ENCODE data around the gene HLA-DRA. TPM values are rescaled to one million over a fixed set of nuclear protein-coding genes. Genes with fewer than 3 reads are reported as not detected.
A peak's percentile ranks its signal among the peaks of the same experiment; 100 is the strongest.

Gene HLA-DRA
- polyA plus RNA-seq, 2 donors = 25.7 to 132 TPM

GRCh38 chr6:32406857-32407256 is 32.8 kb upstream of the HLA-DRA start, which contains the start of gene BTNL2:
Gene BTNL2 (minus strand): TSS chr6:32407181. CDS start chr6:32407123, 58 bp downstream.
- Histone ChIP-seq H3K27ac (ENCODE audit: low read depth in 2 of 2, low read length in 1 of 2) (no peak within 1 kb of the TSS), H3K9me3 (ENCODE audit: control insufficient read depth in 2 of 2, insufficient read depth in 1 of 2, low read depth in 1 of 2, low read length in 1 of 2) (no peaks in the 10 kb centered on the region), H3K4me1 (ENCODE audit: control insufficient read depth in 2 of 2, insufficient read depth in 2 of 2, low read length in 1 of 2) (no peaks in the 10 kb centered on the region), H3K36me3 (ENCODE audit: control insufficient read depth in 2 of 2, insufficient read depth in 2 of 2, low read length in 1 of 2) (no peaks in the 10 kb centered on the region), H3K27me3 (ENCODE audit: control insufficient read depth in 1 of 2, insufficient read depth in 2 of 2, low read length in 2 of 2) (peaks cover 0 to 3% of the 10 kb centered on the region in 2 donors), H3K4me3 (ENCODE audit: low read depth in 1 of 2, low read length in 2 of 2) (no peak within 1 kb of the TSS)
- 49 to 71% methylated on average over 4 of the region's 4 CpGs for WGBS, 2 donors

DNA sequence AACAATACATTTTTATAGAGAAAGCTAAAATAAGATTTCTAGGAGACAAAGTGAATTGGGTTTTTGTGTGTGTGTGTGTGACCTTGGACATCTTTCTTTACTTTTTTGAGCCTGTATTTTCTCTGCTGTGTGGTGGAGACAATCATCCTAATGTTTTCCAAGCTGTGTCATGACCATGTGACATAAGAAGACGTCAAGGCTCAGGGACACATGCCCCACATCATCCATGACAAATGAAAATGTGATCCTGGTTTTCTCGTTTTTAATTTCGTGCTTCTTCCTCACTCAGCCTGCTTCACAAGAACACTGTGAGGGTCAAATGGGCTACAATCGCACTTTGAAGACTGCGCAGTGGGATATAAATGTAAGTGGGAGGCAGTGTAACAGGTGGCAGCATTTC is 28.8 kb upstream of the HLA-DRA start:
- no peak overlapping the region for H3K4me3 ChIP-seq (ENCODE audit: low read depth in 1 of 2, low read length in 2 of 2)
- peaks cover 0 to 2% of the 10 kb centered on the region in 2 donors for H3K27me3 ChIP-seq (ENCODE audit: control insufficient read depth in 1 of 2, insufficient read depth in 2 of 2, low read length in 2 of 2)
- H3K36me3 ChIP-seq (ENCODE audit: control insufficient read depth in 2 of 2, insufficient read depth in 2 of 2, low read length in 1 of 2) = no peaks in the 10 kb centered on the region
- H3K9me3 ChIP-seq (ENCODE audit: control insufficient read depth in 2 of 2, insufficient read depth in 1 of 2, low read depth in 1 of 2, low read length in 1 of 2) = no peaks in the 10 kb centered on the region
- no peak overlapping the region for H3K27ac ChIP-seq (ENCODE audit: low read depth in 2 of 2, low read length in 1 of 2)
- no peaks in the 10 kb centered on the region for H3K4me1 ChIP-seq (ENCODE audit: control insufficient read depth in 2 of 2, insufficient read depth in 2 of 2, low read length in 1 of 2)
- 41 to 57% methylated on average over 5 of the region's 5 CpGs for WGBS, 2 donors

- H3K36me3 ChIP-seq (ENCODE audit: control insufficient read depth in 2 of 2, insufficient read depth in 2 of 2, low read length in 1 of 2) = no peaks in the 10 kb centered on the region
- H3K27ac ChIP-seq (ENCODE audit: low read depth in 2 of 2, low read length in 1 of 2) = no peak overlapping the region
- H3K4me1 ChIP-seq (ENCODE audit: control insufficient read depth in 2 of 2, insufficient read depth in 2 of 2, low read length in 1 of 2) = no peaks in the 10 kb centered on the region
- WGBS, 2 donors = 70 to 77% methylated on average over 9 of the region's 9 CpGs
- no peak overlapping the region for H3K4me3 ChIP-seq (ENCODE audit: low read depth in 1 of 2, low read length in 2 of 2)
- peaks cover 0 to 2% of the 10 kb centered on the region in 2 donors for H3K27me3 ChIP-seq (ENCODE audit: control insufficient read depth in 1 of 2, insufficient read depth in 2 of 2, low read length in 2 of 2)
- H3K9me3 ChIP-seq (ENCODE audit: control insufficient read depth in 2 of 2, insufficient read depth in 1 of 2, low read depth in 1 of 2, low read length in 1 of 2) = no peaks in the 10 kb centered on the region
These were observed 27.9 kb upstream of the HLA-DRA start for GRCh38 chr6:32411566-32412327.

DNA sequence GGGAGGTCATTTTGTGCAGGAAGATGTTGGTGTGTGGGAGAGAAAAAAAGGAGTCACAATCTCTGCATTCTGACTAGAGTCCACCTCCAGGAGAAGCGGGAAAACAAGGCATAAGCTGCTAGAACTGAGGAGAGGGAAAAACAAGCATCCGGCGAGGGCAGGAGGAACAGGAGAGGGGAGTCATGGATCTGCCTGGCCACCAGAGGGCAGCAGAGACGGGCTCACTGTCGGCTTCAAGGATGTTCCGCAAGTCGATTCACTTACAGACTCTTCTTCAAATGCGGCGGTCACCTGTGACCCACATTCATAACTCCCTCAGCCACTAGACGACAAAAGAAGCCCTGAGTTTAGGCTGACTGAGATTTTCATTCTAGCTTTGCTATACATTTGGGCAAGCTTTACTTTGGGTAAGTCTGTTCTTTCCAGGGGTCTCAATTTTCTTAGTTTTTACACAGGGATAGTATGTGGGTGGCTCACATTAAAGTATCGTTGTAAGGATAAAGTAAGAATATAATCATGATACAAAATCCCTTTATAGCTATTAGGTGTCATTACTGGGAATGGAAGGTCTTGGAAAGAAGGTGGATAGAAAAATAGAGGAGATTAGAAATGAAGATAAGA is 26.1 kb upstream of the HLA-DRA start:
- WGBS, 2 donors = 7 to 8% methylated on average over 11 of the region's 11 CpGs
- peaks cover 2% of the 10 kb centered on the region in 2 donors for H3K27me3 ChIP-seq (ENCODE audit: control insufficient read depth in 1 of 2, insufficient read depth in 2 of 2, low read length in 2 of 2)
- no peak overlapping the region for H3K4me3 ChIP-seq (ENCODE audit: low read depth in 1 of 2, low read length in 2 of 2)

GRCh38 chr6:32415521-32416019 is 24.1 kb upstream of the HLA-DRA start:
- Histone ChIP-seq H3K36me3 (ENCODE audit: control insufficient read depth in 2 of 2, insufficient read depth in 2 of 2, low read length in 1 of 2) (no peaks in the 10 kb centered on the region), H3K4me1 (ENCODE audit: control insufficient read depth in 2 of 2, insufficient read depth in 2 of 2, low read length in 1 of 2) (no peaks in the 10 kb centered on the region), H3K27ac (ENCODE audit: low read depth in 2 of 2, low read length in 1 of 2) (no peak overlapping the region), H3K9me3 (ENCODE audit: control insufficient read depth in 2 of 2, insufficient read depth in 1 of 2, low read depth in 1 of 2, low read length in 1 of 2) (no peaks in the 10 kb centered on the region), H3K27me3 (ENCODE audit: control insufficient read depth in 1 of 2, insufficient read depth in 2 of 2, low read length in 2 of 2) (peaks cover 2% of the 10 kb centered on the region in 2 donors), H3K4me3 (ENCODE audit: low read depth in 1 of 2, low read length in 2 of 2) (peak overlapping the region in 1 of 2 donors; percentile 7)
- WGBS, 2 donors = 10 to 12% methylated on average over 13 of the region's 13 CpGs

More for the DNA sequence above, 26.1 kb upstream of the HLA-DRA start:
- H3K4me1 ChIP-seq (ENCODE audit: control insufficient read depth in 2 of 2, insufficient read depth in 2 of 2, low read length in 1 of 2) = no peaks in the 10 kb centered on the region
- no peak overlapping the region for H3K27ac ChIP-seq (ENCODE audit: low read depth in 2 of 2, low read length in 1 of 2)
- H3K9me3 ChIP-seq (ENCODE audit: control insufficient read depth in 2 of 2, insufficient read depth in 1 of 2, low read depth in 1 of 2, low read length in 1 of 2) = no peaks in the 10 kb centered on the region
- no peaks in the 10 kb centered on the region for H3K36me3 ChIP-seq (ENCODE audit: control insufficient read depth in 2 of 2, insufficient read depth in 2 of 2, low read length in 1 of 2)

- Histone ChIP-seq H3K36me3 (ENCODE audit: control insufficient read depth in 2 of 2, insufficient read depth in 2 of 2, low read length in 1 of 2) (no peaks in the 10 kb centered on the region), H3K4me1 (ENCODE audit: control insufficient read depth in 2 of 2, insufficient read depth in 2 of 2, low read length in 1 of 2) (no peaks in the 10 kb centered on the region), H3K9me3 (ENCODE audit: control insufficient read depth in 2 of 2, insufficient read depth in 1 of 2, low read depth in 1 of 2, low read length in 1 of 2) (no peaks in the 10 kb centered on the region), H3K27ac (ENCODE audit: low read depth in 2 of 2, low read length in 1 of 2) (no peak overlapping the region), H3K4me3 (ENCODE audit: low read depth in 1 of 2, low read length in 2 of 2) (peak overlapping the region in 1 of 2 donors; percentile 7), H3K27me3 (ENCODE audit: control insufficient read depth in 1 of 2, insufficient read depth in 2 of 2, low read length in 2 of 2) (peaks cover 2% of the 10 kb centered on the region in 2 donors)
- WGBS, 2 donors = 77 to 78% methylated on average over 3 of the region's 3 CpGs
These were observed 23.7 kb upstream of the HLA-DRA start for GRCh38 chr6:32416036-32416435.

GRCh38 chr6:32424589-32425300 is 14.9 kb upstream of the HLA-DRA start:
- Histone ChIP-seq H3K27ac (ENCODE audit: low read depth in 2 of 2, low read length in 1 of 2) (no peak overlapping the region), H3K9me3 (ENCODE audit: control insufficient read depth in 2 of 2, insufficient read depth in 1 of 2, low read depth in 1 of 2, low read length in 1 of 2) (no peaks in the 10 kb centered on the region), H3K36me3 (ENCODE audit: control insufficient read depth in 2 of 2, insufficient read depth in 2 of 2, low read length in 1 of 2) (no peaks in the 10 kb centered on the region), H3K27me3 (ENCODE audit: control insufficient read depth in 1 of 2, insufficient read depth in 2 of 2, low read length in 2 of 2) (no peaks in the 10 kb centered on the region), H3K4me1 (ENCODE audit: control insufficient read depth in 2 of 2, insufficient read depth in 2 of 2, low read length in 1 of 2) (no peaks in the 10 kb centered on the region), H3K4me3 (ENCODE audit: low read depth in 1 of 2, low read length in 2 of 2) (no peak overlapping the region)
- WGBS, 2 donors = 88 to 92% methylated on average over 3 of the region's 3 CpGs

- Histone ChIP-seq H3K4me1 (ENCODE audit: control insufficient read depth in 2 of 2, insufficient read depth in 2 of 2, low read length in 1 of 2) (no peaks in the 10 kb centered on the region), H3K9me3 (ENCODE audit: control insufficient read depth in 2 of 2, insufficient read depth in 1 of 2, low read depth in 1 of 2, low read length in 1 of 2) (no peaks in the 10 kb centered on the region), H3K36me3 (ENCODE audit: control insufficient read depth in 2 of 2, insufficient read depth in 2 of 2, low read length in 1 of 2) (no peaks in the 10 kb centered on the region), H3K27me3 (ENCODE audit: control insufficient read depth in 1 of 2, insufficient read depth in 2 of 2, low read length in 2 of 2) (no peaks in the 10 kb centered on the region), H3K27ac (ENCODE audit: low read depth in 2 of 2, low read length in 1 of 2) (no peak overlapping the region), H3K4me3 (ENCODE audit: low read depth in 1 of 2, low read length in 2 of 2) (no peak overlapping the region)
- WGBS, 2 donors = 54 to 75% methylated on average over 4 of the region's 4 CpGs
These were observed 13.3 kb upstream of the HLA-DRA start for GRCh38 chr6:32426338-32426737.

- WGBS, 2 donors = 37 to 40% methylated on average over 1 of the region's 1 CpG
- no peak overlapping the region for H3K27ac ChIP-seq (ENCODE audit: low read depth in 2 of 2, low read length in 1 of 2)
- H3K4me1 ChIP-seq (ENCODE audit: control insufficient read depth in 2 of 2, insufficient read depth in 2 of 2, low read length in 1 of 2) = no peaks in the 10 kb centered on the region
These were observed 12.5 kb upstream of the HLA-DRA start for GRCh38 chr6:32427218-32427617.

More at GRCh38 chr6:32427218-32427617, 12.5 kb upstream of the HLA-DRA start:
- H3K27me3 ChIP-seq (ENCODE audit: control insufficient read depth in 1 of 2, insufficient read depth in 2 of 2, low read length in 2 of 2) = no peaks in the 10 kb centered on the region
- no peaks in the 10 kb centered on the region for H3K9me3 ChIP-seq (ENCODE audit: control insufficient read depth in 2 of 2, insufficient read depth in 1 of 2, low read depth in 1 of 2, low read length in 1 of 2)
- H3K4me3 ChIP-seq (ENCODE audit: low read depth in 1 of 2, low read length in 2 of 2) = no peak overlapping the region
- no peaks in the 10 kb centered on the region for H3K36me3 ChIP-seq (ENCODE audit: control insufficient read depth in 2 of 2, insufficient read depth in 2 of 2, low read length in 1 of 2)

Measured in esophagus (tissue), 2 donors.